Activated naive CD4-positive, alpha-beta T cell treated with anti-CD3 and anti-CD28 coated beads, Interleukin-2, amount 10 ng/mL, durations not matched to agents 7 days and 5 days (primary cell): ENCODE data around the gene CACNA2D3.

Source experiments
- CTCF ChIA-PET: fragments of 350-600 bp; sonication (Branson Sonifier 250); formaldehyde crosslinking; loops from one replicate; lab custom pipeline; 2021; ENCODE audit warnings: antibody characterized with exemption; lab: Charles Lee
- DNase-seq: peaks from one replicate; pipeline ENCODE4 v3.0.0-alpha.2; 2020
- H3K27ac Mint-ChIP-seq: one replicate; pipeline ENCODE4 v1.8.0; 2021; ENCODE audit warnings: mild to moderate bottlenecking, moderate library complexity, mixed read lengths
- H3K27me3 Mint-ChIP-seq: one replicate; pipeline ENCODE4 v1.8.0; 2021; ENCODE audit warnings: mild to moderate bottlenecking, mixed read lengths
- H3K36me3 Mint-ChIP-seq: one replicate; pipeline ENCODE4 v1.8.0; 2021; ENCODE audit warnings: mixed read lengths
- H3K4me1 Mint-ChIP-seq: one replicate; pipeline ENCODE4 v1.8.0; 2021; ENCODE audit warnings: mixed read lengths
- H3K4me3 Mint-ChIP-seq: one replicate; pipeline ENCODE4 v1.8.0; 2021; ENCODE audit warnings: mild to moderate bottlenecking, moderate library complexity, mixed read lengths
- H3K9me3 Mint-ChIP-seq: one replicate; pipeline ENCODE4 v1.8.0; 2021; ENCODE audit warnings: mixed read lengths

The CACNA2D3 gene

GRCh38 chr3:55044486-55044885 lies 922.1 kb downstream of the CACNA2D3 start:
- H3K9me3 Mint-ChIP-seq = no peaks in the 10 kb centered on the region
- no peak overlapping the region for H3K4me3 Mint-ChIP-seq
- H3K36me3 Mint-ChIP-seq = no peaks in the 10 kb centered on the region
- no peaks in the 10 kb centered on the region for H3K4me1 Mint-ChIP-seq
- DNase-seq = no peak
- CTCF ChIA-PET = no interaction called here
- no peak overlapping the region for H3K27ac Mint-ChIP-seq
- H3K27me3 Mint-ChIP-seq = no peaks in the 10 kb centered on the region

DNA sequence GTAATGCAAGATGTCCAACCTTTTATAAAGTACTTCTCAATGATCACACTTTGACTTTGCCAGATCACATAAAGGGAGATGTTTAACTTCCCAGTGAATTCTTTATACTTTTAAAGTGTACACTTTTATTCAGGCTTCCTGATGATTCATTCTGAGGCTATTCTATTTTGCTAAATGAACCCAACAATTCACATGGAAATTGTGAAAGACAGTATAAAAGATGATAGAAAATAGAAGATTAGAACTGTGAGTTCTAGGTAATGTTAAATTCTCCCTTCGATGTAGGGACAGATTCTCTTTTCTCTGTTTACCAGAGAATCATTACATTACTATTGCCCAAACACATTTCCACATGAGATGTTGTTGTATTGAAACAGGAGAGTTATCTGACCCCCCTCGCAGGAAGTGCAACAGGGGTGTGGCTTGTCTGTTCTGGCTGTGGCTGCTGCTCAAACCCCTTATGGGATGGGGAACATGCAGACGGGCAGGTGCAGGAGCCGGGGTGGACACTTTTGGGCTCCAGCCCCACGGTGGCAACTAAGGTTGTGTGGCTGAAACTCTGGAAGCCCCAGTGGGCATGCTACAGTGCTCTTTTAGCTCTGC lies 936.8 kb downstream of the CACNA2D3 start:
- no peaks in the 10 kb centered on the region for H3K36me3 Mint-ChIP-seq

DNA sequence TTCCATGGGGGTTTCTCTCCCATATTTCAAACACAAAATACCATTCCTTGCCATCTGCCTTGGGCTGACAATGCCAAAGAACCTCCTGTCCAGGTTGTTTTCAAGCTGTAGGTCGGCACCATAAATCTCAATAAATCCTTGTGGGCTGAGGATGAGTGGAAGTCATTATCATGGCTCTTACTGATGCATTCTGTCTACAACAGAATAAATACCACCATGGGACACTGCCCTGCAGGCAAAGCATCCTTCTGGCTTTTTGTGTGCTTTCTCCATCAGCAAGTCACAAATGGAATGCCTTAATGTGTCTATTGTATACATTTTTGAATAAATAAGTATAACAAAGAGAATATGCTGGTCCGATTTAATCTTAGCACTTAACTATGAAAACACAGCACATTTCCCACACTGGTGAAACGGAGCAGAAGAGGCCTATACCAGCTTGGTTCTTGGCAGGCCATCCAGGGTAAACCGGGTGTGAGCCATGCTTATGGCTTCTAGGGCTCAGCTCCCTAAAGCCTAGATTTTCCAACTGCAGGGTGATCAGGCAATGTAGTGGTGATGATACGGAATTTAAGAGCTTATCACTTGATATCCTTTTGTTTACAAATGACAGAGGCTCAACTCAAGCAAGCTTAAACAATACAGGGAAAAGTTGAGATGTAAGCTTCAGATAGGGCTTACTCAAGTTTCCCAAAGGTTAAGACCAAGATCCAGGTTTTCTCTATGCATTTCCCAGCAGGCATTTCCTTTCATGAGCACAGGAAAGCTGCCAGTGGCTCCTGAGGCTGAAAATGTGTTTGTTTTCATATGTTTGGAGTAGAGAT lies 938.8 kb downstream of the CACNA2D3 start:
- CTCF ChIA-PET = no interaction called here
- Mint-ChIP-seq H3K27me3 (no peaks in the 10 kb centered on the region), H3K36me3 (no peaks in the 10 kb centered on the region), H3K4me3 (no peak overlapping the region), H3K27ac (no peak overlapping the region), H3K9me3 (peaks cover 2% of the 10 kb centered on the region), H3K4me1 (no peaks in the 10 kb centered on the region)
- no peak for DNase-seq

More for the DNA sequence above, 936.8 kb downstream of the CACNA2D3 start:
- CTCF ChIA-PET = no interaction called here
- Mint-ChIP-seq H3K27me3 (no peaks in the 10 kb centered on the region), H3K4me1 (no peaks in the 10 kb centered on the region), H3K27ac (no peak overlapping the region), H3K4me3 (no peak overlapping the region), H3K9me3 (peaks cover 2% of the 10 kb centered on the region)
- DNase-seq = no peak

GRCh38 chr3:55061720-55062034 lies 939.3 kb downstream of the CACNA2D3 start:
- Mint-ChIP-seq H3K27ac (no peak overlapping the region), H3K4me1 (no peaks in the 10 kb centered on the region), H3K27me3 (no peaks in the 10 kb centered on the region), H3K36me3 (no peaks in the 10 kb centered on the region), H3K4me3 (no peak overlapping the region), H3K9me3 (peaks cover 2% of the 10 kb centered on the region)
- CTCF ChIA-PET = no interaction called here
- no peak for DNase-seq

DNA sequence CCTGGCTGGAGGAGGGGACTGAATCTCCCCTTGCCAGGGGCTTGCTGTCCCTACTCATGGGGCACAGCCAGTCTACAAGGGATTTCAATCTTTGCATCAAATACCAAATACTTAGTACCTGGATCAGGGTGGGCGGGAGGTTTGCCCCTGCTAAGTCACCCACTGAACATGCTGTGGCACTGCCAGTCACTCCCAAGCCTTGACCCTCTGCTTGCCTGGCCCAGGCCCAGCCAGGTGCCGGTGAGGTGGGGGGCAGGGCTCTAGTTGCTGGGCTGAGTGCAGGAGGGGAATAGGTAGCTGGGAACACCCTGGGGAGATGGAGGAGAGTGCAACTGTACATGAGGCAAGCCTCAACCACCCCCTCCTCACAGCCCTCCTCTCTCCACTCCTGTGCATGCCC lies 941.8 kb downstream of the CACNA2D3 start:
- H3K27ac Mint-ChIP-seq = no peak overlapping the region
- no peaks in the 10 kb centered on the region for H3K27me3 Mint-ChIP-seq
- CTCF ChIA-PET = no interaction called here
- peaks cover 2% of the 10 kb centered on the region for H3K9me3 Mint-ChIP-seq
- H3K4me1 Mint-ChIP-seq = no peaks in the 10 kb centered on the region
- no peak for DNase-seq
- no peaks in the 10 kb centered on the region for H3K36me3 Mint-ChIP-seq
- H3K4me3 Mint-ChIP-seq = no peak overlapping the region

DNA sequence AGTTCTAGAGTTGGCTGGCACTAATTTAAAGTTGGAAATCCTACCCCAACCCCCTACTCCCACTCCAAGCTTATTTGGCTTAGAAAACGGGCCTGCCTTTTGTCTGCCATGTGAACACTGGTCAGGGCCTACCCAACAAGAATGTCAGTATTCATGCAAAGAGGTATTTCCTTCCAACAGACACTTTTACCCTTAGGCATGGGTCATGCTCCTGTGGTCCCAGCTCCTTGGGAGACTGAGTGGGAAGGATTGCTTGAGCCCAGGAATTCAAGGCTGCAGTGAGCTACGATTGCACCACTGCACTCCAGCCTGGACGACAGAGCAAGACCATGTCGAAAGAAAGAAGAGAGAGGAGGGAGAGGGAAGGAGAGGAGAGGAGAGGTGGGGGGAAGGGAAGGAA lies 943.0 kb downstream of the CACNA2D3 start:
- Mint-ChIP-seq H3K4me3 (no peak overlapping the region), H3K27me3 (no peaks in the 10 kb centered on the region), H3K9me3 (peaks cover 2% of the 10 kb centered on the region), H3K4me1 (no peaks in the 10 kb centered on the region), H3K27ac (no peak overlapping the region), H3K36me3 (no peaks in the 10 kb centered on the region)
- DNase-seq = no peak
- CTCF ChIA-PET = no interaction called here

- no peaks in the 10 kb centered on the region for H3K36me3 Mint-ChIP-seq
- no peaks in the 10 kb centered on the region for H3K27me3 Mint-ChIP-seq
- H3K4me3 Mint-ChIP-seq = no peak overlapping the region
- CTCF ChIA-PET = no interaction called here
- no peak overlapping the region for H3K27ac Mint-ChIP-seq
- no peak for DNase-seq
- H3K9me3 Mint-ChIP-seq = peaks cover 1% of the 10 kb centered on the region
- no peaks in the 10 kb centered on the region for H3K4me1 Mint-ChIP-seq
Observed at GRCh38 chr3:55066551-55067047, 944.2 kb downstream of the CACNA2D3 start.

DNA sequence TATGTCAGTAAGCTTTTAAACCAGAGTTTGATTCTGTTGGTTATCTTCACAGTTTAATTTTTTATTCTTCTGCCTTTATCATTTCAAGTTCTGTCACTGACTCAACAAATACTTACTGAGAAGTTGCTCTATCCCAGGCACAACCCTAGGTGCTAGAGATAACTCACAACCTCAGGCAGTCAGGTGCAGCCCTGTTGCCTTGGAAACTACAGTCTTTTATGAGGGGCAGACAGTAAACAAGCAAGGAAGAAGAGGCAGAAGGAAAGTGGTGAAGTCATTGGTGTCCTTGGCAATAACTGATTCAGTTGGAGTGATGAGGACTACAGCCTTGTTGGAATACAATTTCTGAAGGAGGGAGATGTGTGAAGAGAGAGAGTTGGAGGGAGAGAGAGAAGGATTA lies 947.6 kb downstream of the CACNA2D3 start:
- Mint-ChIP-seq H3K4me1 (no peaks in the 10 kb centered on the region), H3K9me3 (peaks cover 1% of the 10 kb centered on the region), H3K36me3 (no peaks in the 10 kb centered on the region), H3K27ac (no peak overlapping the region), H3K4me3 (no peak overlapping the region), H3K27me3 (no peaks in the 10 kb centered on the region)
- no peak for DNase-seq
- CTCF ChIA-PET = no interaction called here

GRCh38 chr3:55074796-55075195 lies 952.4 kb downstream of the CACNA2D3 start:
- CTCF ChIA-PET = no interaction called here
- no peaks in the 10 kb centered on the region for H3K36me3 Mint-ChIP-seq
- no peaks in the 10 kb centered on the region for H3K27me3 Mint-ChIP-seq
- peaks cover 9% of the 10 kb centered on the region for H3K9me3 Mint-ChIP-seq
- no peak overlapping the region for H3K4me3 Mint-ChIP-seq
- no peak overlapping the region for H3K27ac Mint-ChIP-seq
- DNase-seq = no peak
- no peaks in the 10 kb centered on the region for H3K4me1 Mint-ChIP-seq

GRCh38 chr3:55075846-55076245 lies 953.5 kb downstream of the CACNA2D3 start:
- CTCF ChIA-PET = no interaction called here
- Mint-ChIP-seq H3K27ac (no peak overlapping the region), H3K9me3 (peaks cover 9% of the 10 kb centered on the region), H3K27me3 (no peaks in the 10 kb centered on the region), H3K36me3 (no peaks in the 10 kb centered on the region), H3K4me1 (no peaks in the 10 kb centered on the region), H3K4me3 (no peak overlapping the region)
- no peak for DNase-seq

DNA sequence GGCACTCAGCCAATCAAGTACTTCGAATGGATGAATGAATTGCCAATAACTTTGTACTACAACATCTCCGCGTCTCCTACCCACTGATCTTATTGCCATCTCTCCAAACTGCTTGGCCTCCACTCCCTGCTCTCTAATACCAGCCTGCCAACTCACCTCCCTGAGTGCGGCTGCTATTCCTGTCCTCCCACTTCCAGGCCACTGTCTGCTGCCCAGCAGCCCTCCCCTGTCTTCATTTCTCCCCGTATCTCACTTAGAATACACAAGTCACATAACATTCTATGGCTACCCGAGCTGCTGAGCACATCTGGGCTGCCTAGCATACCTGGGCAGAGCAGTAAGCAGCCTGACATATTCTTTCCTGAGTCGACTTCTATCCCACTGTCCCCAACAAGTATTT lies 955.4 kb downstream of the CACNA2D3 start:
- no peak overlapping the region for H3K27ac Mint-ChIP-seq
- DNase-seq = no peak

GRCh38 chr3:55078876-55079275 lies 956.5 kb downstream of the CACNA2D3 start:
- Mint-ChIP-seq H3K36me3 (no peaks in the 10 kb centered on the region), H3K27me3 (no peaks in the 10 kb centered on the region), H3K27ac (no peak overlapping the region), H3K4me1 (no peaks in the 10 kb centered on the region), H3K4me3 (no peak overlapping the region), H3K9me3 (peaks cover 8% of the 10 kb centered on the region)
- DNase-seq = no peak
- CTCF ChIA-PET = no interaction called here

More for the DNA sequence above, 955.4 kb downstream of the CACNA2D3 start:
- no peaks in the 10 kb centered on the region for H3K36me3 Mint-ChIP-seq
- CTCF ChIA-PET = no interaction called here
- H3K9me3 Mint-ChIP-seq = peaks cover 9% of the 10 kb centered on the region
- H3K4me1 Mint-ChIP-seq = no peaks in the 10 kb centered on the region
- H3K4me3 Mint-ChIP-seq = no peak overlapping the region
- H3K27me3 Mint-ChIP-seq = no peaks in the 10 kb centered on the region

DNA sequence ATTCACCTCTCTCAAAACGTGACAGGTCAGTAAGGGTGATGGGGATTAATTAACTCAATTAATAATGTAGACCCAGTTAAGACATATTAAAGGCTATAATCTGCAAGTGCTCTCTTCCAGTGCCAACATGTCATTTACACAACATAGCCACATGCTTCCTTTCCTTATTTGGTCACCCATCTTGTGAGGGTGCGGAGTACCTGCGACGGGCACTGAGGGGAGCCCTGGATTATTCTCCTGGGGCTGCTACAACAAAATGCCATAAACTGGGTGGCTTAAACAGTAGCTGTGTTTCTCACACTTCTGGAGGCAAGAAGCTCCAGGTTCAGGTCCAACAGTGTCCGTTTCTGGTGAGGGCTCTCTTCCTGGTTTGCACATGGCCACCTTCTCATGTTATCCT lies 962.9 kb downstream of the CACNA2D3 start:
- no peaks in the 10 kb centered on the region for H3K4me1 Mint-ChIP-seq
- H3K27ac Mint-ChIP-seq = no peak overlapping the region
- H3K36me3 Mint-ChIP-seq = no peaks in the 10 kb centered on the region
- H3K27me3 Mint-ChIP-seq = no peaks in the 10 kb centered on the region
- CTCF ChIA-PET = no interaction called here
- no peaks in the 10 kb centered on the region for H3K9me3 Mint-ChIP-seq
- H3K4me3 Mint-ChIP-seq = no peak overlapping the region
- DNase-seq = no peak

DNA sequence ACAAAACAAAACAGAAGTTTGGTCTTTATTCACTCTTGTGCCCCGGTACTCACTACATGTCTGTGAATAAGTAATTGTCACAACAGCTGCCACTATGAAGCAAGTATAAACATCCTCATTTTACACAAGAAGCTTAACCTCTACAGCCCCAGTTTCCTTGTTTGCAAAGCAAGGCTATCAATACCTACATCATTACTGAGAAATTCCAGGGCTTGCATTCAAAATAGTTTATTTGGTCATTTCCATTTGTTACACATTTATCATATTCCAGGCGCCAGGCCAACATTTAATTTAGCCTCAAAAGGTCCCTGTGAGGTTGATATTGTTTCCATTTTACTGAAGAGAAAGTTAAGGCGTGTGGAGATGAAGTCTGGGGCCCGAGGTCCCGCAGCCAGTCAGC lies 966.9 kb downstream of the CACNA2D3 start:
- H3K9me3 Mint-ChIP-seq = peaks cover 10% of the 10 kb centered on the region
- no peak overlapping the region for H3K4me3 Mint-ChIP-seq
- no peaks in the 10 kb centered on the region for H3K4me1 Mint-ChIP-seq
- no peak for DNase-seq
- no peaks in the 10 kb centered on the region for H3K36me3 Mint-ChIP-seq
- CTCF ChIA-PET = no interaction called here
- H3K27ac Mint-ChIP-seq = no peak overlapping the region
- no peaks in the 10 kb centered on the region for H3K27me3 Mint-ChIP-seq

DNA sequence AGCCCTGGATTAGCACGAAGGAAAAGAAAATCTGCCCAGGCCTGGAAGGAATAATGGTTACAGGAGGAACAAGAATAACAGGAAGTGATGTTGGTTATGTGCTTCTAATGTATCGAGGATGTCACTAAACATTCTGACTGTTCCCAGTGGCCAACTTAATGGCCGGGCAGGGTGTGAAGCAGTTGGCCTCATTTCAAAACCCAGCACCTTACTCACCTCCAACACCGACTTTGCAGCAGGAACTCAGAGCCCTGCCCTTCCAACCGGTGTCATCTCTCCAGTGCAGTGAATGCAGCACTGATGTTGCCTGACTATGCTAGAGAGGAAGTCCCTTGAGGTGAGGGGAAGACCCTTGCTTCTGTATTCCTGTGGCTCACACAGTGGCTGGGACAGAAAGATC lies 967.9 kb downstream of the CACNA2D3 start:
- Mint-ChIP-seq H3K36me3 (no peaks in the 10 kb centered on the region), H3K9me3 (peaks cover 10% of the 10 kb centered on the region), H3K4me3 (no peak overlapping the region), H3K27ac (no peak overlapping the region), H3K27me3 (no peaks in the 10 kb centered on the region), H3K4me1 (no peaks in the 10 kb centered on the region)
- CTCF ChIA-PET = no interaction called here
- DNase-seq = no peak
